Testis (tissue), 3 donors: ENCODE measurements around the gene ANO6. TPM values are rescaled to one million over a fixed set of nuclear protein-coding genes. Genes with fewer than 3 reads are reported as not detected.
"Not testable (repeated sequence)": the region's sequence is repeated elsewhere in the genome, so short reads cannot be mapped to it uniquely, and the experiment has no call there.

Source experiments
- DNase-seq: peaks from one replicate; pipeline ENCODE4 v3.0.0-alpha.2; 2019
- H3K27ac ChIP-seq, 2 donors: fragments of 200-600 bp; sonication (generic); one replicate each; pipeline ENCODE4 v1.5.1; 2019
- H3K27me3 ChIP-seq: fragments of 200-600 bp; sonication (generic); one replicate; pipeline ENCODE4 v1.5.1; 2019
- H3K36me3 ChIP-seq: fragments of 200-600 bp; sonication (generic); one replicate; pipeline ENCODE4 v1.5.1; 2017; ENCODE audit warnings: low read depth; ENCODE audit errors: missing control alignments
- H3K4me1 ChIP-seq: fragments of 200-600 bp; sonication (generic); one replicate; pipeline ENCODE4 v1.5.1; 2019
- H3K4me3 ChIP-seq, 2 donors: fragments of 200-600 bp; sonication (generic); one replicate each; pipeline ENCODE4 v1.5.1; 2017 to 2019
- H3K9me3 ChIP-seq: fragments of 200-600 bp; sonication (generic); one replicate; pipeline ENCODE4 v1.5.1; 2017
- POLR2A ChIP-seq: fragments of 450-650 bp; IDR thresholded peaks from one replicate; pipeline ENCODE4 v1.6.1; 2017; ENCODE audit warnings: antibody characterized with exemption, mild to moderate bottlenecking, moderate library complexity
- WGBS, 2 donors: methylation state at CpG; one replicate each; pipeline ENCODE4 v1.1.5; 2018; 5-methylcytosine and 5-hydroxymethylcytosine counted together
- intact Hi-C: fragments of 100-400 bp; cut with DNase I; formaldehyde crosslinking; loops from one replicate; pipeline ENCODE4 v1.15.1; 2023; ENCODE audit warnings: low total_unique reads
- polyA plus RNA-seq: library from polyadenylated mRNA; stranded (reverse); fragments of 350-450 nt; fragmentation: Illumina TruSeq; extraction: RNeasy Lipid Tissue Mini Kit (QIAGEN cat#74804); gene quantifications from one replicate; pipeline ENCODE4 v1.2.3, GENCODE V29; 2014; ENCODE audit warnings: low read depth, low replicate concordance; ENCODE audit not compliant: insufficient read depth
- total RNA-seq, 2 donors: library from RNA; depleted of rRNA; stranded (reverse); fragments of >200 nt; gene quantifications; one replicate each; pipeline ENCODE4 v1.2.3, GENCODE V29; 2016
- TF ChIP-seq, protein P1 (sequence below), 3 experiments: fragments of 450-650 bp in 2 of 3; fragments of 200-600 bp in 1 of 3; sonication (generic) in 1 of 3; IDR thresholded peaks; one replicate each; pipeline ENCODE4 v1.5.1; 2016 to 2019; ENCODE audit warnings: antibody characterized with exemption in 3 of 3, mild to moderate bottlenecking in 2 of 3, moderate library complexity in 1 of 3

The ANO6 gene
- total and polyA plus RNA-seq, 3 donors from 2014 or later: 33.1 to 75.7 (median 58.0) TPM

DNA sequence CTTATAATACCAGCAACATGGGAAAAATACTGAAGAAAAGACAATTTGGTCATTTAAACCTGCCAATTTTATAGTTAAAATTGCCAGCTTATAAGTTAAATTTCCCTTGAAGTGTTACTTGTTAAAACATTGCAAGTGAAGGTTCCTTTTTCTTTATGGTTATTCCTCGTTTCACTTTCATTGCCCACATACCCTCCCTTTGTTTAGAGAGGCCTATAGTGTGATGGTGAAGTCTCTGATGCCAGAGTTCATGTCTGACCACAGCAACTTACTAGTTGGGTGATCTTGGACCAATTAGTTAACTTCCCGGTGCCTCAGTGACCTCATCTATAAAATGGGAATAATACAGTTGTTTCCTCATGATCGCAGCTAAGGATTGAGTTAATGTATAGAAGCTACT lies 173.5 kb downstream of the ANO6 start:
- Histone ChIP-seq H3K27me3 (no peaks in the 10 kb centered on the region), H3K4me1 (no peaks in the 10 kb centered on the region), H3K9me3 (no peaks in the 10 kb centered on the region), H3K36me3 (no peaks in the 10 kb centered on the region), H3K4me3 (no peak overlapping the region), H3K27ac (no peak overlapping the region)
- DNase-seq: no peak
- intact Hi-C loops: no loop called here
- WGBS, 2 donors: 83 to 88% methylated on average over 3 of the region's 3 CpGs
- TF ChIP-seq, protein P1, sequence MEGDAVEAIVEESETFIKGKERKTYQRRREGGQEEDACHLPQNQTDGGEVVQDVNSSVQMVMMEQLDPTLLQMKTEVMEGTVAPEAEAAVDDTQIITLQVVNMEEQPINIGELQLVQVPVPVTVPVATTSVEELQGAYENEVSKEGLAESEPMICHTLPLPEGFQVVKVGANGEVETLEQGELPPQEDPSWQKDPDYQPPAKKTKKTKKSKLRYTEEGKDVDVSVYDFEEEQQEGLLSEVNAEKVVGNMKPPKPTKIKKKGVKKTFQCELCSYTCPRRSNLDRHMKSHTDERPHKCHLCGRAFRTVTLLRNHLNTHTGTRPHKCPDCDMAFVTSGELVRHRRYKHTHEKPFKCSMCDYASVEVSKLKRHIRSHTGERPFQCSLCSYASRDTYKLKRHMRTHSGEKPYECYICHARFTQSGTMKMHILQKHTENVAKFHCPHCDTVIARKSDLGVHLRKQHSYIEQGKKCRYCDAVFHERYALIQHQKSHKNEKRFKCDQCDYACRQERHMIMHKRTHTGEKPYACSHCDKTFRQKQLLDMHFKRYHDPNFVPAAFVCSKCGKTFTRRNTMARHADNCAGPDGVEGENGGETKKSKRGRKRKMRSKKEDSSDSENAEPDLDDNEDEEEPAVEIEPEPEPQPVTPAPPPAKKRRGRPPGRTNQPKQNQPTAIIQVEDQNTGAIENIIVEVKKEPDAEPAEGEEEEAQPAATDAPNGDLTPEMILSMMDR (IDR thresholded peaks at IDR 0.05): no peak
- TF ChIP-seq POLR2A: no peak

GRCh38 chr12:45397499-45397898 lies 181.6 kb downstream of the ANO6 start:
- H3K4me1 ChIP-seq, H3K36me3 ChIP-seq, intact Hi-C loops, H3K27me3 ChIP-seq, DNase-seq, H3K9me3 ChIP-seq, H3K4me3 ChIP-seq, H3K27ac ChIP-seq: not testable (repeated sequence)
- 97 to 99% methylated on average over 4 of the region's 4 CpGs for WGBS, 2 donors

GRCh38 chr12:45398552-45398951 lies 182.7 kb downstream of the ANO6 start:
- no peaks in the 10 kb centered on the region for H3K27me3 ChIP-seq
- H3K27ac ChIP-seq: no peak overlapping the region
- H3K9me3 ChIP-seq: no peaks in the 10 kb centered on the region
- DNase-seq: no peak
- TF ChIP-seq, protein P1 (IDR thresholded peaks at IDR 0.05): no peak
- TF ChIP-seq POLR2A: no peak
- no peaks in the 10 kb centered on the region for H3K36me3 ChIP-seq
- intact Hi-C loops: no loop called here
- no peaks in the 10 kb centered on the region for H3K4me1 ChIP-seq
- H3K4me3 ChIP-seq: no peak overlapping the region
- 90 to 91% methylated on average over 4 of the region's 4 CpGs for WGBS, 2 donors

- intact Hi-C loops: no loop called here
- Histone ChIP-seq H3K27ac (no peak overlapping the region), H3K36me3 (no peaks in the 10 kb centered on the region), H3K4me1 (no peaks in the 10 kb centered on the region), H3K9me3 (no peaks in the 10 kb centered on the region), H3K27me3 (no peaks in the 10 kb centered on the region), H3K4me3 (no peak overlapping the region)
- 75 to 83% methylated on average over 2 of the region's 2 CpGs for WGBS, 2 donors
- no peak for DNase-seq
- TF ChIP-seq, protein P1 (IDR thresholded peaks at IDR 0.05): no peak
- no peak for TF ChIP-seq POLR2A
These were observed 185.1 kb downstream of the ANO6 start for GRCh38 chr12:45400991-45401390.

DNA sequence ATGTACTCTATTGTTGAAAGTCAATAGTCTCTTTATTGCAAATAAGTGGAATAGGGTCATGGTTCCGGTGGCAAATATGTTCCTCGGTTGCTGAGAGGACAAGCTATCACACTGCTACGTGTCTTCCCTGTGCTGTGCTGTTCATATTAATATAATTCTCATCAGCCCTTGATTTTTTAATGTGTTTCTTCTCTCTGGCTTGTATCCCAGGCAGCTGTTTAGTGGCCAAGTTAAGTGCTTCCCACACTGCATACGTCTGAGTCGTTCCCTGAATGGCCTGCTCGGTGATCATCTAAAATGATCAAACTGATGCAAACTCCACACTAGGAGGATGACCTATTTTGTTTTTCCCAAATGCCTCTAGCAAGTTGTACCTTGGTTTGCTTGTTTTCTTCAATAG lies 186.4 kb downstream of the ANO6 start:
- intact Hi-C loops: no loop called here
- 56 to 58% methylated on average over 6 of the region's 6 CpGs for WGBS, 2 donors
- no peak for DNase-seq
- Histone ChIP-seq H3K36me3 (no peaks in the 10 kb centered on the region), H3K4me3 (no peak overlapping the region), H3K27me3 (no peaks in the 10 kb centered on the region), H3K4me1 (no peaks in the 10 kb centered on the region), H3K9me3 (no peaks in the 10 kb centered on the region), H3K27ac (no peak overlapping the region)
- no peak for TF ChIP-seq POLR2A
- TF ChIP-seq, protein P1 (IDR thresholded peaks at IDR 0.05): no peak
